T follicular helper cell (primary cell): ENCODE measurements around the gene SLC44A3.

ENCODE experiments used
- DNase-seq: peaks from one replicate; pipeline ENCODE4 v3.0.0-alpha.2; 2020; ENCODE audit warnings: low read depth

The SLC44A3 gene

GRCh38 chr1:94801919-94802546, 18.1 kb upstream of the SLC44A3 start:
- no peak for DNase-seq

GRCh38 chr1:94803106-94803505, 17.1 kb upstream of the SLC44A3 start:
- no peak for DNase-seq

DNA sequence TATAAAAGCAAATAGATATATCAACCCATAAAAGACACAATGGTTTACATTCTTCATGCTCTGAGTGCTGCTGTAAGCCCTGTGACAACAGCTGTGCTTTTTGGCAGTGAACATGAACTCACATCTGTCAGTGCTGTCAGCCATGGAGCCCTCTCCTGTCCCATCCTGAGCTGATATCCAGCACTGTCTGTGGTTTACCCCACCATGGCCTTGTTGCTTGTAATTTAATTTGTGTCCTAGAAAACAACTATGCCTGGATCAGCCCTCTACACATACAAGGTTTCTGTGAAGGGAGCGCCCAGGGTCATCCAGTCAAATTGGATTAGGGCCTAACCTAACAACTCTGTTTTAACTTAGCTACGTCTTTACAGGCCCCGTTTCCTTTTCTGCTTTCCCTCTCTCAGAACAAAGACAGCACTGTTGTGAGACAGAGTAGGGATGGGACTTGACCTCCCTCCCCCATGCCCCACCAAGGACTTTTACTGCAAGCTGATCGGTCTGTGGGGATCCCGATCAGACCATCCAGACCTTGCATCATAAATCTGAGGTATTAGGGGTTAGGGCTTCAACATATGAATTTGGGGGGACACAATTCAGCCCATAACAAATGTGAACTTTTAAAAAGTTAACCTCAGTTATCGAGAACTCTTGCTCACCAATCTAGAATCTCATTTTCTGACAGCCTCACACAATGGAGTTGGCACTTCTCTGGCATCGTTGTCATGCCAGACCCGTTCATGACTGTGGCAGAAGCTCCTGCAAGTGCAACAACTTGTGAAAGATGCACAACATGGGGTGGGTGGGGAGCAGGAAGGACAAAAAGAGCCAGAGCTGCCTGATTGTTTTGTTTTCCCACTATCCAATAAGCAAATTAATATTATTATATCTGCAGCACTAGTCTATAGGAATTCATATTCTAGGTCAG, 16.4 kb upstream of the SLC44A3 start:
- no peak for DNase-seq

- DNase-seq: no peak
Observed at GRCh38 chr1:94804442-94804837, 15.7 kb upstream of the SLC44A3 start.

- peak; percentile 11 for DNase-seq
Observed at GRCh38 chr1:94805912-94806311, 14.2 kb upstream of the SLC44A3 start.

GRCh38 chr1:94806441-94806871, 13.7 kb upstream of the SLC44A3 start:
- DNase-seq: no peak

- DNase-seq: no peak
Observed at GRCh38 chr1:94807742-94808491, 12.2 kb upstream of the SLC44A3 start.

DNA sequence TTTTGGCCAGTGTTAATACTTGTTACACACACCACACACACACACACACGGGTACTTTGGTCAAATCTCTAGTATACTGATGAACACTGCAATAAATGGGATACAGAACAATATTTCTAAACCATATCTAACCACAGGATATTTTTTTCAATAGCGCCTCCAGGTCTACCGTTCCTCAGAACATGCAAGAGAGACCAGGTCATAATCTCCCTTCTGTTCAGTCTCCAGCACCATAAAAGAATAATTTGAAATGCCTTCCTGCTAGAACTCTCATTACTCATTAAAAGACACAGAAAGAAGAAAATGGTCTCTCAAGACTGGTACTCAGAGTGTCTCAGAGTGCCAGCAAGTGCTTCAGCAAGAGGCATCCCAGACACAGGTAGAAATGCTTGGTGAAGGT, 11.5 kb upstream of the SLC44A3 start:
- no peak for DNase-seq

DNA sequence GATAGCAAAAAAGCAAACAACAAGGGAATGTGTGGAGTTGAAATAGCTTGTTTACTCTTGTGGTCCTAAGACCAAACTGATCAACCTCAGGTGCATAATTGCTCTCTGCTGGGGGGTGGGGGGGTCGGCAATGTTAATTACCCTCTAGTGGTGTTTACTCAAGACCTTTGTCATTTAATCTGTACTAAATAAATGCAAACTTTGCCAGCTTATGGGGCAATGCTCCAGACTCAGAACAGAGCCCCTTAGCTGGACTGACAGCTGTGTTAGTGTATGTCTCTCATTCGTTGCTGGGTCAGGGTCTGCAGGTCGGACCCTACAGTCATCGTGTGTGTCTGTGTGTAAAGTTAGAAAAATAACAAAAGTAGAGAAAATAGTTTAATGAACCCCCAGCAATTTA, 7.2 kb upstream of the SLC44A3 start:
- no peak for DNase-seq

DNA sequence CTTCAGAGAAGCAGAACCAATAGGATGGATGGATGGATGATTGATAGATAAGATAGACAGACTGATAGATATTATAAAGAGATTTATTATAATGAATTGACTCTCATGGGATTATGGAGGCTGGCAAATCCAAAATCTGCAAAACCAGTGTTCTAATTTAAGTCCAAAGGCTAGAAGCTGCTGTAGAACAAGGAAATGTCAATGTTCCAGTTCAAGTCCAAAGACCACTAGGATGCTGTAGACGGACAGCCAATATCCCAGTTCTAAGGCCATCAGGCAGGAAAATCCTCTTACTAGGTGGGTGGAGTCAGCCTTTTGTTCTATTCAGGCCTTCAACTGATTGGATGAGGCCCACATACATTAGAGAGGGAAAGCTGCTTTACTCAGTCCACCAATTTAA, 4.1 kb upstream of the SLC44A3 start:
- no peak for DNase-seq

DNA sequence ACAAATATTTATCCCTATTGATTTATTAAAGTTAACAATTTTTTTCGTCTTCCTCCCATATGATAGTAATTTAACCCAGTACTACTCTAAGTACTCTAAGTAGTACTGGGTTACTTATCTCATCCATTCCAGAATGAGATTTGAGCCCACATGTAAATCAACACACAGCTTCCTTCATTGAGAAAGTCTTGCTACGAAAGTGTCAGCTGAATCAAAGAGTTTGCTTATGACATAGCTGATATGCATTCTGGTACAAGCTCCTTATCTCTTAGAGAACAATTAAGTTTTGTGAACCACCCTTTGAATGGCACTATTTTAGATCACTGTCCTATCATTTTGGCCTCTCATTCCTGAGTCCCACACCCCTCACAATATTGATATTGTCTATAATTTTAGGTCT, 2.4 kb upstream of the SLC44A3 start:
- no peak for DNase-seq

DNA sequence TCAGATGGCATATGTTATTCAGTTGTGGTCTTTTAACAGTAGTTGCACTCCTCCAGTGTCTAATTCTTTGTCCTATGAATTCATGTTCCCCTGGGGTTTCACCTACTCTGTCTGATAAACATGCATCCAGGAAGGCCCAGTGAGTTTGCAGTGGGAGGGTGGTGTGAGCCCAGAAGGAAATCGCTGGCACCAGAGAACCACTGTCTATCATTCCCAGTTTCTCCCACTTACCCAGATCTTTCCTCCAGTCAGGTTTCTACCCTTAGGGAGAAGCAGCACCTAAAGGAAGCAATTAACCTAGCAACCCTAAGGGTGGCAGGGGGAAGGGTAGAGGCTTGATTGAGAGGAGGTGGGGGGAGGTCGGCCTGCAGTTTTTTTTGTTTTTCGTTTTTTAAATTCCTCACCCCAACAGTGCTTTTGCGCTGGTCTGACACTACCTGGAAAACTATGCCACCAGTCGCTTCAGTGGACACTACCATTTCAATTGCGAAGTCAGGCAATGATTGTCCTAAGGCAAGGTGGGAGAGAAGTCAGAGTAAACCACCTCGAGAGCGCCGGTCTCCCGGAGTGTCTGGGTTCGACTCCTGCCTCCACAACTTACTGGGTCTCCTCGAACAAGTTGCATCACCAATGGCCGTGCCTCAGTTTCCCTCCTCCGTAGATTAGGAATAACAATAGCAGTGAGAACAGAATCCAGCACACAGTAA, 766 bp upstream of the SLC44A3 start:
- no peak for DNase-seq

GRCh38 chr1:94820936-94821335, 779 bp downstream of the SLC44A3 start:
- DNase-seq: no peak

- DNase-seq: no peak
Observed at GRCh38 chr1:94821636-94822305, 1.6 kb downstream of the SLC44A3 start.

- no peak for DNase-seq
Observed at GRCh38 chr1:94823116-94823515, 3.0 kb downstream of the SLC44A3 start.

GRCh38 chr1:94825936-94826335, 5.8 kb downstream of the SLC44A3 start:
- DNase-seq: no peak

DNA sequence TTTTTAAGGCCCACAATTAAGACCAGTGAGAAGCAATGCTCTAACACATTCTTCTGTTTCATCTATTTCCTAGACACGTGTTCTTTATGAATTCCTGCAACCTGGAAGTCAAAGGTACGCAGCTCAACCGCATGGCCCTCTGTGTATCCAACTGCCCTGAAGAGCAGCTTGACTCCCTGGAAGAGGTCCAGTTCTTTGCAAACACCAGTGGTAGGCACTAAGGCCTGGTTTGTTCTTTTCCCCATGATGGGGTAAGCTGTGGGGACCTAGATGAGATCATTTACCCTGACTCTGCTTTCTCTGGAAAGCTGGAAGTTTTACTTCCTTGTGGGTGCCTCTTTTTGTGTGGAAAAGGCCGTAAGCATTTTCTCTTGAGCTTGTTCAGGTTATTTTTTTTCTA, 7.3 kb downstream of the SLC44A3 start:
- DNase-seq: no peak

DNA sequence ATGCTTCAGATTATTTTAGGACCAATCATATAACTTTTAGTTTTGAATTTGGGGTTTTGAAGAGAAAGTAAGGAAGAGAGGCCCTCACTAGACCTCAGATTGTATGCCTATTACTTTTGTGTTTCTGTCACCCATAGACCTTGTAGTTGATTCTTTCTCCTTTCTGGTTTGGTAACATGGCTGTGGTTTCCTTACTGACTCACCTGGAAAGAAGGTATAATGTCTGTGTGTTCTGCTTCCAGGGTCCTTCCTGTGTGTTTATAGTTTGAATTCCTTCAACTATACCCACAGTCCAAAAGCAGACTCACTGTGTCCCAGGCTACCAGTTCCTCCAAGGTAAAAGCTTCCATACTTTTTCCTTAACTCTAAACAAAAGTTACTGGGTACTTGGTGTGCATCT, 8.1 kb downstream of the SLC44A3 start:
- DNase-seq: no peak

GRCh38 chr1:94831641-94832040, 11.5 kb downstream of the SLC44A3 start:
- DNase-seq: no peak

GRCh38 chr1:94832446-94832845, 12.3 kb downstream of the SLC44A3 start:
- no peak for DNase-seq

GRCh38 chr1:94832931-94833585, 12.9 kb downstream of the SLC44A3 start:
- no peak for DNase-seq
